HG02623 (cell line): ENCODE results near the gene CIB2.

Source experiments
- ATAC-seq: cut with Tn5 transposase; IDR thresholded peaks from one replicate; pipeline ENCODE4 v1.9.1; 2021; ENCODE audit warnings: moderate library complexity; ENCODE audit not compliant: unreplicated experiment

The CIB2 gene

DNA sequence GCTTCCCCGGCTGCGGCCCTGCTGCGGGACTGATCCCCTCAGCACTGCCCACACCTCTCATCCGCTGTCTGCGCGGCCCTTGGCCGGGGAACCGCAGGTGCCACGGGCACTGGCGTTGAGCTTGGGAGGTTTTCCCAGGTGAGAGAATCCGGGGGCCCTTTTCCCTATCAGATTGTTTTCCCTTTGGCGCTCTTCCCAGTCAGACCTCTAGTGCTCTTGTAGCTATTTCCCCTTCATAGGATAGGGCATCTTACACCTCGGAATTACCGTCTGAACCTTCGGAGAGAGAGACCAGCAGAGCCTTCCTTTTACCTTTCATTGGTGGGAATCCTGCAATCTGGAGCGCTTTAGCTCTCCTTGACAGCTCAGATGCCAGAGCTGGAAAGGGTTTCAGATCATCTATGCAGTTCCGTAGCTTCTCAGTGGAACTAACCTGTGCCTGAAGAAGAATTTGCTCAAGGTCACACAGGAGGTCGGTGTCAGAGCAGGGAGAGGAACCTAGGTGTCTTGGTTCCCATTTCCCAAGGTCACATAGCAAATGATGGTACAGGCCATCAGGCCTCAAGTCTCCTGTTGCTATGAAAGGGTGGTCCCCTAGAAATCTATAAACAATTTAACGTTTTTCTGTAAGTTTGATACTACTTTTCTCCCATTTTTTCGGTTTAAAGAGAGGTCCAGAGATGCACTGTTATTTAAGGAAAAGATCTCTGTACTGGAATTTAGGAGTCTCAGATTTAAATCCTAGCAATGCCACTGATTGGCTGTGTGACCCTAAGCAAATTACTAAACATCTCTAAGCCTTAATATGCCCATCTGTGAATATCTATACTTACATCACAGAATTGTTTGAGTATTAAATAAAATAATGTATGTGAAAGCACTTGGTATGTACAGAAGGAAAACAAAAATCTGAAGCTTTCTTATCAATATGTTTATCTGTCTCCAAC lies 18.8 kb upstream of the CIB2 start:
- peak; percentile 26 for ATAC-seq

DNA sequence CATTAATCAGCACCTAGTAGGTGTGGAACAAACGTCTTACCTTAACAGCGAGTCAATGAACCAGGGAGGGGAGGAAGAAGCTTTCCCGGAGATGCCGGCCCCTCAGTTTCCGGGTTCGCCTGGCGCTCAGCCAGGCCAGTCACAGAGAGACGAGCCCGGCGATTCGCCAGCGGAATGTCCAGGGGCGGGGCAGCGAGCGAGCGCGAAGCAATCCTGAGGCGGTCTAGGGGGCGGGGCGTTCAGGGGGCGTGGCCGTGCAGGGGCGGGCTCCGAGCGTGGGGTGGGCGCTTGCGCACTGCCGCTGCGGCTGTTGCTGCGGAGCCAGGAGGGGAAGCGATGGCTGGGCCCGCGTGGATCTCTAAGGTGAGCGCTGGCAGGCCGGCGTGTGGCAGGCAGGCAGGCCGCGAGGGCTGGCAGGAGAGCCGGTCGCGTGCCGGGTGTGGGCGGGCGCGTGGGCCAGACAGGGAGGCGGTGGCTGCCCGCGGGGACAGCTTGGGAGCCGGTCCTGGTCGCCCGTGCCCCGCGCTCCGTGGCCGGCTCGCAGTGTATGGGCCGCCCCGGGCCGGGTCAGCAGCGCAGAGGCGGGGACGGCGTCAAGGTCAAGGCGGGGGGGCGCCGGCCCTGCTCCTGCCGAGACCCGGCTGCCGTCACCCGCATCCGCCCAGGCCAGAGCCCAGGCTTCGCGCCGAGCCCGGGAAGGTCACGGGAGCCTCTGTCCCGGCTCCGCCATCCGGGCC lies 18.0 kb upstream of the CIB2 start, which contains the start of gene IDH3A:
IDH3A (plus strand) TSS at position 295 of the 737 bp plus-strand sequence; CDS start at position 337, 42 bp downstream.
- peak; percentile 73 for ATAC-seq

DNA sequence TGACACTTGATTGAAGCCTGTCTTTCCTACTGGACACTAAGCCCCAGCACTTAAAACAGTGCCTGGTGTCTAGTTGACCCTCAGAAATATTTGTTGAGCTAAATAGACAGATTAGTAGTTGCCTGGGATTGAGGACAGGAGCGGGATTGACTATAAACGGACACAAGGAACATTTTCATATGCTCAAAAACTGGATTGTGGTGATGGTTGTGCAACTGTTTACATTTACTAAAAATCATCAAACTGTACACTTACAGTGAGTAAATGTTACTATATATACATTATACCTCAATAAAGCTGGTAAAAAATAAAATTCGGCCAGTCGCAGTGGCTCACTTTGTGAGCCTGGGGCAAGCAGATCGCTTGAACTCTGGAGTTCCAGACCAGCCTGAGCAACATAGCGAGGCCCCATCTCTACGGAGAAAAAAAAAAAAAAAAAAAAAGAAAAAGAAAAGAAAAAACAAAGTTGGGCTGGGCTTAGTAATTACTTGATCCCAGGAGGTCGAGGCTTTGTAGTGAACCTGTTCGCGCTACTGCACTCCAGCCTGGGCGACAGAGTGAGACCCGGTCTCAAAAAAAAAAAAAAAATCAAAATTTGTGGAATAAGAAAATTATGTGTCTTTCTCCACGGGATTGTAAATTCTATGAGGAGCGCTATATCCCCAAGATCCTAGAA lies 17.3 kb upstream of the CIB2 start:
- no peak for ATAC-seq

DNA sequence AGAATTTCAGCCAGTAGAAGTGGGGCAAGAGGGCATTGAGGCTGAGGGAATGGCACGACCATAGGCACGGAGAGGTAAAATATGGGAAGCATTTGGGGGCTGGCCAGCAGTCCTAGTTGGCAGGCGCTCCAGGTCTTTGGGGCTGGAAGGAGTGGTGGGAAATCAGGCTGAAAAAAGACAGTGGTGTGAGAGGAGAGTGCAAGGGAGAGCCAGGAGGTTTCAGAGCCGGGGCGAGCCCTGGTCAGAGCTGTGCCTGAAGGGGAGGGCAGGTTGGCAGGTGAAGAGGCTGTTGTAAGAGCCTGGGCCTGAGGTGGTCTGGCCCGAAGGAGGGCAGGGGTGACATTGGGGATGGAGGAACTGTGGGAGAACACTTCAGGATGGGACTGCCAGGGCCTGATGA lies 16.3 kb upstream of the CIB2 start:
- ATAC-seq, result no peak

DNA sequence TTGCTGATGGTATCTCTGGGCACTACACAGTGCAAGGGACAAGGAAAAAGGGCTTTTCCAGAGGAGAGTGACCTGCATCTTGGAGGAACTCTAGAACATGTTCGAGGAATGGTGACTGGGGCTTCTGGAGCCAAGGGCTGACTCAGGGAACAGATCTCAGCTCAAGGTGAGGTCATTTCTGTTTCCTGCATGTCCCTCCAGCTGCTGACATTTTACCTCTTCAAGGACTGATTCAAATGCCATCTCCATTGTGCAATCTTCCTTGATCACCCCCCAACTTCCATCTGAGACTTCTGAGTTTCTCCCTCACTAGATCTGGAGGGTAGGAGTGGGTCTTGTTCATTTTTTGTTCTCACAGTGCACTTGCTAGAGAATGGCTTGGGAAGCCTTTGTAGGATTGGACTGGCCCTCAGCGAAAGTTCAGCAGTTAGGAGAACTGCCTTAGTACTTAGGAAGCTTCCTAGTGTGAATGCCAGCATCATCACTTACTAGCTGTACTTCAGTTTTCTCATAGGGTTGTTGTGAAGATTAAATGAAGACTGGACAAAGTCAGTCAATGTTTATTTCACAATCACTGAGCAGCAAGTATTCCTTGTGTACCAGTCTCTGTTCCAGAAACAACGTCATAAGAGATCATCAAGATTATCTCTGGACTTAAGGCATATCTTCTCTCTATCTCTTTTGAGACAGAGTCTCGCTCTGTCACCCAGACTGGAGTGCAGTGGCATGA lies 15.3 kb upstream of the CIB2 start:
- ATAC-seq, result no peak

DNA sequence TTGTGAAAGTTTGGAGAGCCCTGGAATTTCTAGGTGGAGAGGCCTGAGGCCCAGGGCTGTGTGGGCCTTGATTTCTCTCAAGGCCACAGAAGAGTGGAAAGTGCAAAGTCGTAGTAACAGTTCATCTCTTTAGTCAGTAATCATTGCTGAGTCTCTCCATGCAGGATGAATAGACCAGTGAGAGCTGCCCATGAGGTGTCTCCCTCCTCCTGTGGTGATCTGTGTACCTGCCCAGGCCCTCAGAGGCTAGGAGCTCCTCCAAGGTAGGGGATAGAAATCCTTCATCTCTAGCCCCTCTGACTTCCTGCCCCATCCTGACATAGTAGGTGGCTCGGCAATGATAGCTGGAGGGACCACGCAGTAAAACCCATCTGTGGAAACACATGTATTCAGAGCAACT lies 11.1 kb upstream of the CIB2 start:
- no peak for ATAC-seq

DNA sequence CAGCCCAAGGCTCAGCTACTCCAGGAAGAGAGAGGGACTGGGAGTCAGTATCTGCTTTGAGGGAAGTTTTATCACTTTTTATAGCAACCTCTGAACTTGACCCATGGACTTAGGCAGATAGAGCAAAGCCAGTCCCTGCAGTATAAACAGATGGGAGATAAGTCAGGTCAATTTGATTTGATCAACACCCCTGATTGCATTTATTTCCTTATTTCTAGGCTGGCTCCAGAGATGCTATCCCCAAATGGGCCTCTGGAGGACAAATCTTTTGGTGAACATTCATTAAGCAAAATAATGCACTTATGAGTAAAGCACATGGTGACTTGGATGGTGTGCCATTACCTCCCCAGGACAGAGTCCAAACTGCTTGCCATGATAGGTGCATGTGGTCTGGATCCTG lies 9.0 kb upstream of the CIB2 start:
- ATAC-seq, result no peak

DNA sequence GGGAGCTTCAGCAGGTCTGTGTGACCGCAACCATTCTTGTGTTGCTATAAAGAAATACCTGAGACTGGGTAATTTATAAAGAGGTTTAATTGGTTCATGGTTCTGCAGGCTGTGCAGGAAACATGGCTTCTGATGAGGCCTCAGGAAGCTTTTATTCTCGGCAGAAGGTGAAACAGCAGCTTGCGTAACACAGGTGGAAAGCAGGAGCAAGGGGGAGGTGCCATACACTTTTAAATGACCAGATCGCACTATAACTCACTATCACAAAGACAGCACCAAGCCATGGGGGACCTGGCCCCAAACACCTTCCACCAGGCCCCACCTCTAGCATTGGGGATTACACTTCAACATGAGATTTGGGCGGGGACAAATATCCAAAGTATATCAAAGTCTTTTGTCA lies 8.3 kb upstream of the CIB2 start:
- ATAC-seq, result no peak

DNA sequence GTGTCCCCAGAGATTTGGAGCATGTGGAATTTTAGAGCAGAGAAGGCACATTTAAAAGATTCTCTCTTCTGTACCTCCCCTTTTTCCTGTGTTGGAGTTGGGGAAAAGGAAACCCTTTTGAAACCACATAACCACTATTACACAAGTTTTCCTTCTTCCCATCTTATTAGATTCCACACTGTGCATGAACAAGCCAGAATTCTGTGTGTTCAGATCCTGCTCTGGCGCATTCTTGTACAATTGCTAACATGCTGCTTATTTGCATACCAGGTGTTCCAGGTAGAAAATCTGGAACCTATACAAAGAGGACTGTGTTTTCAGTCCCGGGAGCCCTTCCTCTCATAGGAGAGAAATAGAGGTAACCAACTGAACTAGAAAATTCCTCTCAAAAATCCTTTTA lies 2.6 kb upstream of the CIB2 start:
- no peak for ATAC-seq

DNA sequence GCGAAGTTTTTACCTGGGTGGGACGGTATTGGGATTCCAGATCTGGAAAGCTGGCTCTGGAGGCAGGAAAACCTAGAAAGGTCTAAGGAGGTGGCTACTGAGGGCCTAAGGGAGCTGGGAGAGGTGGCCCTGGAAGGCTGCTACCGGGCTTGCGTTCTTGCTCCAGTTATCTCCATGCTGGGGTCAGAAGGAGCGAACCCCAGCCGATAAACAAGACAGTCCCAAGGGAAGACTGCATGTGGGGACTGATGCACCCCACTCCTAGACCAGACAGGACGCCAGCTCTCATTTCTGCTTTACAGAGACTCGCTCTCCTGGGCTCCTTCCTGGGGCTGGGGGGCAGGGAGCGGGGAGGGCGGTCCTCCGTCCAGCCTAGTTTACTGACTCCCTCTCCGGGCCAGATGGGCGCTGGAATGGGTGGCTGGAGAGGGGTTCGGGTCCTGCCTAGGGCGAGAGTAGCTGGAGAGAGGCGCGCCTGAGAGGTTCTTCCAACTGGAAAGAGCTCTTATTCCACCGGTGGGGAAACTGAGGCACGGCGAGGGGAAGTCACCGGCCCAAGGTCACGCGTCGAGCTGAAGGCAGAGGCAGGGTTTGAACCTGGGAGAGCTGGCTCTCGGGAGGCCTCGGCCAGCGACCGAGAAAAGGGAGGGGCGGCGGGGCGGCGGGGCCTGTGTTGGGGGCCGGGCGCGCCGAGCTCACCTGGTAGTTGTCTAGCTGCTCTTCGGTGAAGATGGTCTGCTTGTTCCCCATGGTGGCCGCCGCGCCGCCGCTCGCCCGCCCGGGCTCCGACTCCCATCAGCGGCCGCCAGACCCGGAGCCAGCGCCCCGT lies 565 bp downstream of the CIB2 start:
- peak; percentile 23 for ATAC-seq

DNA sequence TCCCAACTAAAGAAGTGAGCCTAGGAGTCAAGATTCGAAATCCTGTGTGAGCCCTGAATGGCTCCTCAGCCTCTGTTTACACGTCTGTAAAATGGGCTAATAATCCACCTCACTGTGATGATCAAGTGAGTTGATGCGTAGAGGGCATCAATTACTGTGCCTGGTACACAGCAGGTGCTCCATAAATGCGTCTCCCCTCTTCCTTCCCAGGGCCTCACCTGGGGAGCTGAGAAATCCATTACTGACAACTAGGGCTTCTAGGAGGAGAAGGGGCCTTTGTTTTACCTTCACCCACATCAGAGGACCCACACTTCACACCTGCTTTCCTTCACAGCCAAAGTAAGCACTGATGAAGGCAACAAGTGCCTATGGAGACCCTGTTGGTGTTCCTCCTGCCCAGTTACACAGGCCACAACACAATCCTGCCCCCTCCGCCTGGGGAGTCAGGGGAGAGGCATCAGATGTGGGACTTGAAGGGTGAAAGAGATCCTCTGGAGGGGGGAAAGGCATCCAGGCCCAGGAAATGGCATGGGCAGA lies 1.4 kb downstream of the CIB2 start:
- no peak for ATAC-seq

DNA sequence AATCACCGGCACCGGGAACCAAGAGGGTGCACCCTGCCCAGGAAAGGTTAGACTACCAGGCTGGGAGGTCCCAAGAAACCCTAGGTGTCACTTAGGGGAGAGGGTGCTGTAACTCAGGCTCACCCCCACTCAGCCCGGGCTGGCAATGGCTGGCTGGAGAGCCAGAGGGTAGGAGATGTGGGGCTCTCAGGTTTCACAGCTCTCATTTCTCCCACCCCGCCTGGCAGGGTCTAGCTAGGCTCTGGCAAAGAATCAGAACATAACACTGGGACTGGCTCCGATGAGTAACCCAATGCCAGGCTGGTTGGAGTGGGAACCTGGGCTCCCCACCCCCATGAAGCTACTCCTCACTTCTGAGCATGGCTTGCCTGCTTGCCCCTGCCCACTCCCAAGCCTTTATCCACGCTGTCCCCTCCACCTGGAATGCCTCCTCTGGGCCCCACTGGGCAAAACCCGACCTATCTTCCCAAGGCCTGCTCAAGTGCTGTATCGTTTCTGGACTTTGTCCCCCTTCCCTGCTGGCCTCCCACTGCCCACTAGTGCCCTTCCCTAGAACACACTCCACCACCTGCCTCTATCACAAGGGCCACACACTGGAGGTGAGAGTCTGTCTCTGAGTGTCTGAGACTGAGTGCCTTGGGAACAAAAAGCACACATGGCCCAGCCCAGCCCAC lies 2.0 kb downstream of the CIB2 start:
- ATAC-seq, result no peak

DNA sequence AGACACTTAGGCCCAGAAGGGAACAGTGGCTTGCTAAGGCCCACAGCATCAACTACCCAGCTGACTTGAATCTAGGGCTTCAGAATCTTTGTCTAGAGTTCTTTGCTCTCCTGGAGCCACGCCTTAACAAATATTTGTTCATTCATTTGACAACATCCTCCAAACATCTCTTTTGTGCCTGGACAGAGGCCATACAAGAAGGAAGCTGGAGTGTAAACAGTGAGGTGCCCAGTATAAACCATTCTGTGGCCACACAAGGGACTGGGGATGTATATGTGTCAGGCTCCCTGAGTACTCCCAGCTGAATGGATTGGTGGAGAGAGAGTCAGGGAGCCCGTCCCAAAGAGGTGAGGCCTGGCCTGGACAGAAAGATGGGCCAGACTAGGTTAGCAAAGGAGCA lies 3.4 kb downstream of the CIB2 start:
- no peak for ATAC-seq

DNA sequence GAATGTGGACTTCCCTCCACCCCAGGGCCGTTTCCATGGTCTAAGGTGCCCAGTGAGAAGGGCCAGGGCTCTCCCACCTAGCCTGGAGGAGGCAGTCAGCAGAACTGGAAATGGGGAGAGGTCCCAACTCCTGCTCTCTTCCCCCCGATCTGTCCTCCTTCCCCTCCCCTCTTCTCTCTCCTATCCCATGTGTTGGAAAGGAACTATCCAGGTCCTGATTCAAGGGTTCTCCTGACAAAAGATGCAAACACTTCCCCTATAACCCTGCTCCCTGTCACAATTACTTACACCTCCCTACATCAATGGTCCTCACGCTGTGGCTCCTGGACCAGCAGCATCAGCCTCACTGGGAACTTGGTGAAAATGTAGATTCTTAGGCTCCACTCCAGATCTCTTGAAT lies 6.0 kb downstream of the CIB2 start:
- ATAC-seq, result no peak

DNA sequence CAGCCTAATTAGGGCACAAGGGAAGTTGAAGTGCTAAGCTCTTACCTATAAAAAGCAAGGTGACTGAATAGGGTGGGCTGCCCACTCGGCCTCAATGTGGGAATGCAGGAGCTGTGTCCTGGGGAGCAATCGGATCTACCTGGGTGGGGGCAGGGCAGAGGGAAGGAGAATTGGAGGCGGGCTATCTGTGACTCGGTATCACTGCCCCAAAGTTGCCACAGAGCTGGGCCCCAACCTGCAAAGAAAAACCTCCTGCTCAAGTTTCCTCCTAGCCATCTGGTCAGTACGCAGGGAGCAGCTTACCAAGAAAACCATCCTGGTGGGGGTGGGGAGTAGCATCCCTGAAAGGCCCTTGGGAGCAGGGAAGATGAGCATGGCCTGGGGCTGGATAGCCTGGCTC lies 10.7 kb downstream of the CIB2 start:
- no peak for ATAC-seq

DNA sequence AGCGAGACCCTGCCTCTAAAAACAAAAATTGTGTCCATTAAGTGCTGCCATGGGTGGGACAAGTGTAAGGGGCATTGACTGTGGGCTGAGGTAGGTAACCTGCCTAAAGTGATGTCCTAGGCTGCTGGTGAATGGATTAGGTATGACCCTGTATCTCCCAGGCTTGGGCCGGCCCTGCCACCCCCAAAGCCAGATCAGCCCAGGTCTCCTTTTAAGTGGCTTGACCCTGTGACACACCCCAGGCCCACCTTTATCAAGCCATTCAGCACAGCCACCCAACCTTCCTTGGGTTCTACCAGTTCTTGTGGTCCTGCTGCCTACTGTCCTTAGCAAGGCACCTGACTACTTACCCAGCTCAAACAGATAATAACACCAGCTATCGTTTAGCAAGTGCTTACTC lies 18.7 kb downstream of the CIB2 start:
- no peak for ATAC-seq

DNA sequence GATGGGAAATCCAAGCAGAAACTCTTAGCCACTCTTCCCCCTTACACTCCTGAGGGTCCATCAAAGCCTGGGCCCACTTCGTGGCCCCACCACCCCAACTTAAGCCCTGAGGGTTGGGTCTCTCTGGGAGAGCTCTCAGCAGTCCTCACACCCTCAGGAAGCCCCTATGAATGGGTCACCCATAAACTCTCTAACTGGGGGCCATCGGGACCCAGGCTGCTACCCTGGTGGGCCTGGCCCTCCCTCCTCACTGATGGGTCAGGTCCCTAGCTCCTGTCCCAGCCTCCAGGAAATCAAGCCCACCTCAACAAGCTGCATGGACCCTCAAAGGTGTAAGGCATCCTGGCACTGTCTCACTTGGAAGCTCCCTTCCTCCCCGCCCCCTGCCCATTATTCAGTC lies 19.5 kb downstream of the CIB2 start:
- ATAC-seq, result no peak

DNA sequence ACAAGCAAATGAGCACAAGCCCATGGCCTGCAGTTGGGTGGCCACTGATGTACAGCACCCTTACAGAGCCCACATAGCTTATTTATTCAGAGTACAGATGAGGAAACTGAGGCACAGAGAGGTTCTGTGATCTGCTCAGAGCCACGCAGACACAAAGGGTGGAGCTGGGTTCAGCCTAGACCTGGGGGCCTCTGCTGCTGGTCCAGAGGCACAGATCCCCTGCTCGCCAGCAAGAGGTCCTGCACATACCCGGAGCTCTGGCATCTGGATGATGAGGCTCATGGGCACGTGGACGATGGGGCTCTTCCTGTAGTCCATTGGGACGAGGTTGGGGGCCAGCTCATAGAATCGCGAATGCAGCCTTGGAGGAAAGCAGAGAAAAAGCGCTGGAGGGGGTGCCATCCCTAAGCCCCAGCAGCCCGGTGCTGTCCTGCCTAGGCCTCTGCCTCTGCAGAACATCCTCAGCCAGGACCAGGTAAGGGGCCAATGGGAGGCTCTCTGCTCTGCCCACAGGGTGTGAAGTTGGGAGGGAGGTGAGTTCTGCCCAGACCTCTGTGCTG lies 20.2 kb downstream of the CIB2 start:
- ATAC-seq, result no peak

DNA sequence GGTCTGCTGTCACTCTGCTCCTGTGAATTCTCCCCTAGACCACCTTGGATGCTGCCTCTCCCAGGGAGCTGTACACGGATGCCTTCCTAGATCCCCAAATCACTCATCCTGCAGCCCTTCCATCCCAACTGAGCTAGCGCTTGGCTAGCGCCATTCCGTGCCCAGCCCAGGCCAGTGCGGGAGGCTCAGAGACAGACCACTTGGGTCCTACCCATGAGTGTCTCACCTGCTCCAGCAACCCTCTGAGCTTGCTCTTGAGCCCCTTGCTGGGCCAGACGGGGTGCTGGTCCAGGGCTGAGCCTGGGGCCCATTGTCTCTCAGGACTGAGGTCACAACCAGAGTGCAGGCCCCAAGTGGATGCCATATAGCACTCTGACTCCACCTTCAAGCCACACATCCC lies 21.1 kb downstream of the CIB2 start:
- no peak for ATAC-seq
